ENCODE data around the gene POLA1.

GRCh38 chrX:25012793-25013631 is 319.3 kb downstream of the POLA1 start:
- TF ChIP-seq POLR2A (IDR thresholded peaks at IDR 0.05): no peak
- no peak for TF ChIP-seq CTCF (IDR thresholded peaks at IDR 0.05)

Measured in testis (tissue), 2 donors.